HEK293 (cell line): ENCODE measurements around the gene RAB39A.

Experiments used
- CTCF ChIP-seq: fragments of 450-650 bp; formaldehyde crosslinking; IDR thresholded peaks from 2 replicates; pipeline ENCODE4 v1.5.1; 2016; ENCODE audit warnings: missing biosample characterization, missing genetic modification characterization
- YY1 ChIP-seq: fragments of 450-650 bp; formaldehyde crosslinking; IDR thresholded peaks from 2 replicates; pipeline ENCODE4 v1.5.1; 2018; ENCODE audit warnings: missing biosample characterization, missing genetic modification characterization
- ZBTB1 ChIP-seq: fragments of 450-650 bp; formaldehyde crosslinking; IDR thresholded peaks from 2 replicates; pipeline ENCODE4 v1.5.1; 2016; ENCODE audit warnings: missing biosample characterization, missing genetic modification characterization
- ZNF354C ChIP-seq: fragments of 450-650 bp; formaldehyde crosslinking; IDR thresholded peaks from 2 replicates; pipeline ENCODE4 v1.5.1; 2016; ENCODE audit warnings: missing biosample characterization, missing genetic modification characterization, low read depth, borderline replicate concordance
- ZNF398 ChIP-seq: fragments of 450-650 bp; formaldehyde crosslinking; IDR thresholded peaks from 2 replicates; pipeline ENCODE4 v1.5.1; 2017; ENCODE audit warnings: missing biosample characterization, missing genetic modification characterization
- ZNF670 ChIP-seq: fragments of 450-650 bp; formaldehyde crosslinking; IDR thresholded peaks from 2 replicates; pipeline ENCODE4 v1.5.1; 2016; ENCODE audit warnings: missing biosample characterization, missing genetic modification characterization, low read depth
- ZSCAN30 ChIP-seq: fragments of 450-650 bp; IDR thresholded peaks from 2 replicates; pipeline ENCODE4 v1.5.1; 2018; ENCODE audit warnings: missing biosample characterization, mild to moderate bottlenecking, missing genetic modification characterization, moderate library complexity
- TF ChIP-seq, protein P1 (sequence below): fragments of 450-650 bp; formaldehyde crosslinking; IDR thresholded peaks from 2 replicates; pipeline ENCODE4 v1.5.1; 2016; ENCODE audit warnings: missing biosample characterization, missing genetic modification characterization

- TF ChIP-seq ZNF670 (tag by site-specific recombination) (no peak), ZNF354C (tag by site-specific recombination) (no peak), ZNF398 (tag by site-specific recombination) (no peak), ZBTB1 (no peak), CTCF (tag by site-specific recombination) (no peak), ZSCAN30 (tag by site-specific recombination) (no peak), YY1 (tag by site-specific recombination) (no peak)
- TF ChIP-seq, protein P1, sequence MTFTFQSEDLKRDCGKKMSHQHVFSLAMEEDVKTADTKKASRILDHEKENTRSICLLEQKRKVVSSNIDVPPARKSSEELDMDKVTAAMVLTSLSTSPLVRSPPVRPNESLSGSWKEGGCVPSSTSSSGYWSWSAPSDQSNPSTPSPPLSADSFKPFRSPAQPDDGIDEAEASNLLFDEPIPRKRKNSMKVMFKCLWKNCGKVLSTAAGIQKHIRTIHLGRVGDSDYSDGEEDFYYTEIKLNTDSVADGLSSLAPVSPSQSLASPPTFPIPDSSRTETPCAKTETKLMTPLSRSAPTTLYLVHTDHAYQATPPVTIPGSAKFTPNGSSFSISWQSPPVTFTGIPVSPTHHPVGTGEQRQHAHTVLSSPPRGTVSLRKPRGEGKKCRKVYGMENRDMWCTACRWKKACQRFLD (tag by site-specific recombination): no peak
Measured at GRCh38 chr11:107956543-107956942, 28.3 kb downstream of the RAB39A start.
